T-helper 1 cell treated with Interleukin-12 subunit alpha and Interleukin-12 subunit beta and Interleukin-4 antibody, amounts not matched to agents 30 ng/mL and 1 ng/mL, for 36 hours (primary cell): ENCODE results near the gene LRRC25. TPM values are rescaled to one million over a fixed set of nuclear protein-coding genes. Genes with fewer than 3 reads are reported as not detected.

ENCODE experiments used
- intact Hi-C: fragments of 100-400 bp; cut with micrococcal nuclease; formaldehyde crosslinking; loops from one replicate; pipeline ENCODE4 v1.15.1; 2024
- total RNA-seq: library from RNA; stranded (reverse); gene quantifications from 2 replicates; pipeline ENCODE4 v1.2.3, GENCODE V29; 2022

Gene LRRC25
- total RNA-seq, 1 donor from 2014 or later: not detected

GRCh38 chr19:18436671-18437490 lies 39.5 kb upstream of the LRRC25 start:
- intact Hi-C loops: no loop called here

DNA sequence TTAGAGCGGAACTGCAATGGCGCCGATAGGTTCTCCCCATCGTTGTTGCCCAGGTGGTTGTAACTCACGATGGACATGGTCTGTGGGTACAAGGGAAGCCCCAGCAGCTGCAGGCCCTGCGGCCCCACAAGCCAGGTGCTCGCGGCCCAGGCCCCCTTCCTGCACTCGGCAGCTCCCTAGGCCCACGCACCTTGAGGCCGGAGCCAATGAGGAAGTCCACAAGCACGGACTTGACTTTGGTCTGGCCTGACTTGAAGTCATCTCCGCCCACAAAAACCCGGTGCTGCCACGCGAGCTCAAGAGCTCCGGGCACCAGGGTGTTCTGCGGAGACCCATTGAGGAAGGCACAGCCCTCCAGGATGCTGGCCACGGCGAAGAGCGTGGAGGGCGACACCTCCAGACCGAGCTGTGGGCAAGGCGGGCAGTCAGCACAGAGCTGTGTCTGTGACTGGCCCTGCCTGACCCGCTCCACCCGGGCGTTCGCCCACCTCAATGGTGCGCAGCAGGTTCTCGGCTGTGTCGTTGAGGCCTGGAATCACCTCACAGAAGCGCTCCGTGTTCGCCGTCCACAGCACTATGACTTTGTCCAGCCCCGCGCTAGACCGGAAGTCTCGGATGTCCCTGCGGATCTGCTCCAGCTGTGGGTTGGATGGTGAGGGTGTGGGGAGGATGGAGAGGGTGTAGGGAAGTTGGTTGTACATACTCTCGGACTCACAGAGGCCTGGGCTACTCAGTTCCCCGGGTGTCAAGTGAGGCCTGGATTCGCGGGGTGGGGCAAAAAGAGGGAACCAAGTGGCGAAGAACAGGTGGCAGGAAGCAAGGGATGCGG lies 38.6 kb upstream of the LRRC25 start:
- intact Hi-C loops: no loop called here

DNA sequence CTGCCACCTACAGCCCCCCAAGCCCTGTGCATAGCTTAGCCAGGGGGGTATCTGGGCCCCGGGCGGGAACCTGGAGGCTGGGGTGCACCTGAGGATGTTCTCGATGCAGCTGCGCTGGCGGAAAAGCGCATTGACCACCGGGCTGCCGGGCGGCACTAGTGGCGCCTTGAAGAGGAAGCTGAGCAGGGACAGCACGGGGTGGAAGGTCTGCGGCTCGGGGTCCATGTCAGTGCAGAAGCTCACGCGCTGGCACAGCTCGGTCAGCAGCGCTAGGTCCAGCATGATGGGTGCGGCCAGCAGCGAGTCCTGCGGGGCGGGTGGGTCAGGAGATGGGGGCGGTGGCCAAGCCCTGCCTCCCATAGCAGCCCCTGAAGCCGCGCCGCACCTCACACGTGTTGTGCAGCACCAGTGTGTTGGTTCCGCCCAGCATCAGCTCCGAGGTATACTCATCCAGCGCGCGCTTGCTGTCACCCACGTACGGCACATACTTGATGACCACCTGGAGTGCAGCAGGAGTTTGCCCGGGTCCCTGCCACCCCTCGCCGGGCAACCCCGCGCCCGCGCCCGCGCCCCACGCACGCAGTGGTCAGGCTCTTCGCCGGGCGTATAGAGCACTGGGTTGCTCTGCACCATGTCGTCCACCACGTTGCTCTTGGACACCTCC lies 37.9 kb upstream of the LRRC25 start:
- intact Hi-C loops: no loop called here

GRCh38 chr19:18434411-18435175 lies 37.2 kb upstream of the LRRC25 start:
- intact Hi-C loops: no loop called here

- intact Hi-C loops: no loop called here
Observed at GRCh38 chr19:18433735-18434398, 36.4 kb upstream of the LRRC25 start.

GRCh38 chr19:18433015-18433691 lies 35.7 kb upstream of the LRRC25 start:
- intact Hi-C loops: no loop called here

- intact Hi-C loops: no loop called here
Observed at GRCh38 chr19:18432275-18433014, 35.0 kb upstream of the LRRC25 start.

DNA sequence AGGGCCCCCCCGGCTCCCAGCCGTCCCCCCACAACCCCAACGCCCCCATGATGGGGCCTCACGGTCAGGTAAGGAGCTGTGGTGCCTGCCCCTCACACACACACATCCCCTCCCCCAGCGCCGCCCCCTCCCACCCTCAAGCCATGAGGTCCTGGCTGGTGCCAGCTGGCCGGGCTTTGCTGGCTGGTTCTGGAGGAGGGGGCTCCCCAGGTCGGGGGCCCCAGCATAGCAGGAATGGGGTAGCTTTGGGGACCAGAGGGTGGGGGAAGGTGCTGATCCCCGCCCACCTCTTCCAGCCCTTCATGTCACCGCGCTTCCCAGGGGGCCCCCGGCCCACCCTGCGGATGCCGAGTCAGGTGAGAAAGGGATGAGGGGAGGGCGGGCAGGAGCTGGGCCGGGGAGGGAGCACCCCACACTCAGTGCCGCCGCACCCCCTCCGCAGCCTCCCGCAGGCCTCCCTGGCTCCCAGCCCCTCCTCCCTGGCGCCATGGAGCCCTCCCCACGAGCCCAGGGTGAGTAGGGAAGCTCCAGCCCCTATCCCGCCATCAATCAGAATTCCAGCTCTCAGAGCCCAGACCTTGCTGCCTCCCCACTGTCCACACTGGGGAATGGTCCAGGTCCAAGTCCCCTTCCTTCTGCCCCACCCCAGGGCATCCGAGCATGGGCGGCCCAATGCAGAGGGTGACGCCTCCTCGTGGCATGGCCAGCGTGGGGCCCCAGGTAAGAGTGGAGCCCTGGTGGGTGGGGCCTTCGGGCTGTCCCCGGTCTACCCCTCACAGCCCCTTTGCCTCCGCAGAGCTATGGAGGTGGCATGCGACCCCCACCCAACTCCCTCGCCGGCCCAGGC lies 34.2 kb upstream of the LRRC25 start:
- intact Hi-C loops: no loop called here

- intact Hi-C loops: no loop called here
Observed at GRCh38 chr19:18430417-18431144, 33.2 kb upstream of the LRRC25 start.

DNA sequence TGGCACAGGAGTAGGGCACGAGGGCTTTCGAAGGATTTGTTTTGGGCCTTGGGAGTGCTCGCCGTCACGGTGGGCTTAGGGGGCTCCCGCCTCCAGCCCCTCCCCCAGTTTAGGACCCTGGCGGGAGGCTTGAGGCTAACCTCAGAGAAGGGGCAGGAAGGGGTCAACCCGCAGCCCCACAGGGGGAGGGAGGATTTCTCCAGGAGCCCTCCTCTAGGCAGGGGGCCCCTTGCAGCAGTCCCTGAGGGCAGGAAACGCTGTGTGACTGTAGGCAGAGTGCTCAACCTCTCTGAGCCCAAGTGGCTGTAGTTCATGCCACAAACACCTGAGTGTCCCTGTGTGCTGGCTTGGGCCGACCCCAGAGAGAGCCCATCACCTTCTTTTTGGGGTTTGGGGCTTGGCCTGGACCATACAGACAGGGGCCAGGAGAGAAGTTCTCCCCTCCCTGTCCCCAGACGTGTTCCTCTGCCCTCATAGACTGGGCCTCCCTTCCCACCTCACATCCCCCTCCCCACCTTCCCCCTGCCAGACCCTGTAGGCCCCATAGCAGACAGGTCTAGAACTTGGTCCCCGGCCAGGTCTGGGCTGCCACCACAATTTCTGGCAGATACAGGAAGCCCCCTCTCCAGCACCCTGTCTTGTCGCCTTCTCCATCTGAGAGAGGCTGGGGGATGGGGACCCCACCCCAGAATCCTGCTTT lies 32.4 kb upstream of the LRRC25 start:
- intact Hi-C loops: loop anchor here (1.0 to 5.0 kb wide), 2 partner anchors 11 to 43 kb away; partner anchors contain the start of genes GDF15 and SSBP4

DNA sequence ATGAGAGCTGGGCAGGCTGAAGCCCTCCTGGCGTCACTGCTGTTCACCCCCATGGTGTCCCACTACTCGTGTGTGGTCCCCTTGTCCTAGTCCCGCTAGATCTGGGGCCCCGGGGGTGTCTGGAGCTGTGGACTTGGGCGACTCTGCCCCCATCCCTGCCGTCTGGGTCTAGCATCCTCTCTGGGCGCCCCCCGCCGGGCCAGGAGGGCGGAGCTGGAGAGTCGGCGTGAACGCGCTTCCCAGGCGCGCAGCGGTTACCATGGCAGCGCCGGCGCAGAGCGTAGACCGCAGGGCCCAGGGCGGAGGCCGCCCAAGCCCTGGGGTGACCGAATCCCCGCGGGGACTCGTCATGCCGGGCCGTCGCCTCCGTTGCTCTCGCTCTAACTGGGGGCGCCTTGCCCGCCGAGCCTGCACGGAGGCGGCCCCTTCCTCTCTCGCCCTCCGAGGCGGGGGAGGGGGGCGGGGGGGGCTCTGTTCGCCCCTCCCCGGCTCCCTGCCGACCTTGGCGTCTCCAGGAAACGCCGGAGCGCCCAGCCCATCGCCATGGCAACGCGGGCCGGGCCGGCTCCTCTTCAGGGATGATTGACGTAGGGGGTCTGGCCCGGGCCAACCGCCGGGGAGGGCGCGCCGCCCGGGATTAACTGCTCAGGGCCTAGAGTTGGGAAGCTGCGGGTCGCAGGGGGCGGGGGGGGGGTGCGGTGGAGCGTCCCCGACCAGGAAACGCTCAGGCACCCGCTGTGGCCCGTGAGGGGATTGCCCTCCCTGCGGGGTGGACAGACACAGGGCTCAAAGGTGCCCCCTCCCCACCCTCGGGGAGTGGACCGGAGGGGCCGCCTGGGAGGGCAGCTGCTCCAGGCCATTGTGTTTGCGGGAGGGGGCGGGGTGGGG lies 31.6 kb upstream of the LRRC25 start:
- intact Hi-C loops: loop anchor here (1.0 to 5.0 kb wide), 2 partner anchors 10 to 42 kb away; partner anchors contain the start of genes GDF15 and SSBP4

DNA sequence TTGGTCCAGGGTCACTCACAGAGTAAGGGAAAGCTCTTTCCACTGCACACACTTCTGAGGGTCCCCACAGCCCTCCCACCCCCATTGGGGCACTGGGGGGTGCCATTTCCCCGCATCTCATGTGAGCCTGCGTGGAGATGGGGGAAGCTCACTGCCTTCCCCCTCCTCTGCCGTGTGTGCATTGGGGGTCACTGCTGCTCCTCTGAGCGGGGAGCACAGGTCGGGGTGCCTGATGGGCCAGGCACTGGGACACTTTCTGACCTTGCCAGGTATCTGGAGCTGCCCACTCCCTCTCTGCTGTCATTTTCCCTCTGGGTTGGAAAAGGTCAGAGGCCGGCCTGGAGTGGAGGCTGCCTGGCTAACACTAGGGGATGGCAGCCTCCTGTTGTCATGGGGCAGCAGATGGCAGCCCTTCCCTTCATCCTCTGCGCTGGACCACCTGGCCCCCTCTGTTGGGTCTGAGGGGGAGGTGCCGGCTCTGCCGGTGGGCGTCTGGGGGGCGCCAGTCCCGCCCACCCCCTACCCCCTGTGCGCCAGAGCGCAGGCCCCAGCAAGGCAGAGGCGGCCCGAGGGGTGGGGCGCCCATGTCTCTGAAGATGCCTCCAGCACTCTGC lies 30.9 kb upstream of the LRRC25 start:
- intact Hi-C loops: loop anchor here (5.0 kb wide), 1 partner anchor 41 kb away; the partner anchor contains the start of gene GDF15

DNA sequence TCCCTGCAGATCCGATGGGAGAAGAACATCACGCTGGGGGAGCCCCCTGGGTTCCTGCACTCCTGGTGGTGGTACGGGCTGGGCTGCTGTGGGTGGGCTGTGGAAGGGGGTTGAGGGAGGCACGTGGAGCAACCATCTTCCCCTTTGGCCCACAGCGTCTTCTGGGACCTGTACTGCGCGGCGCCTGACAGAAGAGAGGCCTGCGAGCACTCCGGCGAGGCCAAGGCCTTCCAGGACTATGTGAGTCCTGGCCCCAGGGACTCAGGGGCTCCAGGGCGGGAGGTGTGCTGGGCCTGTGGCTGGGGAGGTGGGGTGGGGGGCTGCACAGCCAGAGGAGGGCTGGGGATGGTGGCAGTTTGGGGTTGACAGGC lies 30.3 kb upstream of the LRRC25 start:
- intact Hi-C loops: loop anchor here (5.0 kb wide), 1 partner anchor 40 kb away; the partner anchor contains the start of gene GDF15

- intact Hi-C loops: loop anchor here (5.0 kb wide), 1 partner anchor 40 kb away; the partner anchor contains the start of gene GDF15
Observed at GRCh38 chr19:18427080-18427742, 29.8 kb upstream of the LRRC25 start.

- intact Hi-C loops: loop anchor here (5.0 kb wide), 1 partner anchor 39 kb away; the partner anchor contains the start of gene GDF15
Observed at GRCh38 chr19:18426416-18426767, 29.0 kb upstream of the LRRC25 start.
